GM19025 (cell line): ENCODE results near the gene MACROD2.

Source experiments
- ATAC-seq: cut with Tn5 transposase; IDR thresholded peaks from one replicate; pipeline ENCODE4 v1.9.1; 2021; ENCODE audit warnings: mild to moderate bottlenecking, low read depth, moderate library complexity; ENCODE audit not compliant: unreplicated experiment

Gene MACROD2

GRCh38 chr20:15699431-15700146, 1704.3 kb downstream of the MACROD2 start:
- ATAC-seq, result no peak

GRCh38 chr20:15700147-15700765, 1704.9 kb downstream of the MACROD2 start:
- ATAC-seq, result no peak

GRCh38 chr20:15702161-15702560, 1706.8 kb downstream of the MACROD2 start:
- ATAC-seq, result no peak

- ATAC-seq, result no peak
These were observed 1708.0 kb downstream of the MACROD2 start for GRCh38 chr20:15703171-15703911.

GRCh38 chr20:15705975-15706374, 1710.7 kb downstream of the MACROD2 start:
- no peak for ATAC-seq

- no peak for ATAC-seq
These were observed 1711.4 kb downstream of the MACROD2 start for GRCh38 chr20:15706719-15707118.

GRCh38 chr20:15708984-15709598, 1713.8 kb downstream of the MACROD2 start:
- ATAC-seq, result peak; percentile 78

GRCh38 chr20:15710636-15711035, 1715.3 kb downstream of the MACROD2 start:
- no peak for ATAC-seq

GRCh38 chr20:15711177-15711576, 1715.9 kb downstream of the MACROD2 start:
- no peak for ATAC-seq

- no peak for ATAC-seq
These were observed 1720.9 kb downstream of the MACROD2 start for GRCh38 chr20:15716256-15716655.

- ATAC-seq, result no peak
These were observed 1731.1 kb downstream of the MACROD2 start for GRCh38 chr20:15726416-15726815.

- no peak for ATAC-seq
These were observed 1738.7 kb downstream of the MACROD2 start for GRCh38 chr20:15734052-15734451.

GRCh38 chr20:15739035-15739434, 1743.7 kb downstream of the MACROD2 start:
- ATAC-seq, result no peak

- ATAC-seq, result no peak
These were observed 1744.9 kb downstream of the MACROD2 start for GRCh38 chr20:15740046-15740775.

GRCh38 chr20:15742087-15742486, 1746.8 kb downstream of the MACROD2 start:
- no peak for ATAC-seq

GRCh38 chr20:15742627-15743026, 1747.3 kb downstream of the MACROD2 start:
- no peak for ATAC-seq

GRCh38 chr20:15756002-15756753, 1760.9 kb downstream of the MACROD2 start:
- ATAC-seq, result no peak

- no peak for ATAC-seq
These were observed 1761.4 kb downstream of the MACROD2 start for GRCh38 chr20:15756754-15757115.

GRCh38 chr20:15759594-15759993, 1764.3 kb downstream of the MACROD2 start:
- ATAC-seq, result no peak
